H7 (cell line): Measurements from ENCODE around the gene TSN. TPM values are rescaled to one million over a fixed set of nuclear protein-coding genes. Genes with fewer than 3 reads are reported as not detected.
"Not testable (repeated sequence)": the region's sequence is repeated elsewhere in the genome, so short reads cannot be mapped to it uniquely, and the experiment has no call there.

Experiments used
- DNase-seq: peaks from one replicate; pipeline ENCODE4 v3.0.0; 2012
- H3K27me3 ChIP-seq: 2 replicates; pipeline ENCODE4 v1.6.0; 2011; ENCODE audit warnings: mild to moderate bottlenecking, low read length; ENCODE audit not compliant: control insufficient read depth, insufficient read depth
- H3K36me3 ChIP-seq: replicated peaks from 2 replicates; pipeline ENCODE4 v1.5.1; 2011; ENCODE audit warnings: low read length; ENCODE audit not compliant: control insufficient read depth, insufficient read depth
- H3K4me3 ChIP-seq: 2 replicates; pipeline ENCODE4 v1.5.1; 2011; ENCODE audit warnings: low read depth, mild to moderate bottlenecking, control low read depth, low read length, moderate library complexity; ENCODE audit not compliant: insufficient read depth
- total RNA-seq: library from RNA; depleted of rRNA; stranded (reverse); fragments of >200 nt; shearing (Covaris generic); gene quantifications from 2 replicates; pipeline ENCODE4 v1.2.3, GENCODE V29; 2014; rRNA removed

Gene TSN
- total RNA-seq, 1 experiment from 2014 or later: 77.8 TPM

DNA sequence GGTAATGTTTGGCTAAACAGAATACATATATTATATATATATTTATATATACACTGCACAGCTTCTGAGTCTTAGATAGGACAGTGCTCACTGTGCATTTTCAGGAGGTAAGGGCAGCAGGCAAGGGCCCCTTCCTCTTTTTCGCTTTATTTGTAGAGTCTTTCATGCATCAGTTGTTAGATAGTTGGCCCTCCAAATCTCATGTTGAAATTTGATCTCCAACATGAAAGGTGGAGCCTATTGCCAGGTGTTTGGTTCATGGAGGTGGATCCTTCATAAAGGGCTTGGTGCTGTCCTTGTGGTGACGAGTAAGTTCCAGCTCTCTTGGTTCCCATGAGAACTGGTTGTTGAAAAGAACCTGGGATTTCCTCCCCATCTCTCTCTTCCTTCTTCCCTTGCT, 48.1 kb downstream of the TSN start:
- Histone ChIP-seq H3K27me3 (no peaks in the 10 kb centered on the region), H3K4me3 (no peak overlapping the region), H3K36me3 (no peaks in the 10 kb centered on the region)
- no peak for DNase-seq

DNA sequence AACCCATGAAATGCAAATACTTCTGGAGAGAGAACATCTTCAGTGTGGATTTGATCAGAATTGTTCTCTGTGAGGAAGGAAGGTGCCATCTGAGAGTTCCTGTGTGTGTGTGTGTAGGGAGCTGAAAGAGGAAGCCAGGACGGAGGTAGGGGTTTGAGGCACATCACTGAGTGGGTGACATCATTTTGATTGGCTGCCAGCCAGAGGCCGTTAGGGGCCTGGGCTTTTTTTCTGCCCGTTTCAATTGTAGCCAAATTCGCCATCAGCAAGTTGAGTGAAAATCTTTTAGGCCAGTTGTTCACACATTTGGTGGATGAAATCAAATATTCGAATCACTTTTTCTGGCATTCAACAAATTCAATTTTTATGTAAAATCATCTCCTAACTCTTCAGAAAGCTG, 48.9 kb downstream of the TSN start:
- Histone ChIP-seq H3K36me3 (no peaks in the 10 kb centered on the region), H3K4me3 (no peak overlapping the region), H3K27me3 (no peaks in the 10 kb centered on the region)
- peak; percentile 69 for DNase-seq

DNA sequence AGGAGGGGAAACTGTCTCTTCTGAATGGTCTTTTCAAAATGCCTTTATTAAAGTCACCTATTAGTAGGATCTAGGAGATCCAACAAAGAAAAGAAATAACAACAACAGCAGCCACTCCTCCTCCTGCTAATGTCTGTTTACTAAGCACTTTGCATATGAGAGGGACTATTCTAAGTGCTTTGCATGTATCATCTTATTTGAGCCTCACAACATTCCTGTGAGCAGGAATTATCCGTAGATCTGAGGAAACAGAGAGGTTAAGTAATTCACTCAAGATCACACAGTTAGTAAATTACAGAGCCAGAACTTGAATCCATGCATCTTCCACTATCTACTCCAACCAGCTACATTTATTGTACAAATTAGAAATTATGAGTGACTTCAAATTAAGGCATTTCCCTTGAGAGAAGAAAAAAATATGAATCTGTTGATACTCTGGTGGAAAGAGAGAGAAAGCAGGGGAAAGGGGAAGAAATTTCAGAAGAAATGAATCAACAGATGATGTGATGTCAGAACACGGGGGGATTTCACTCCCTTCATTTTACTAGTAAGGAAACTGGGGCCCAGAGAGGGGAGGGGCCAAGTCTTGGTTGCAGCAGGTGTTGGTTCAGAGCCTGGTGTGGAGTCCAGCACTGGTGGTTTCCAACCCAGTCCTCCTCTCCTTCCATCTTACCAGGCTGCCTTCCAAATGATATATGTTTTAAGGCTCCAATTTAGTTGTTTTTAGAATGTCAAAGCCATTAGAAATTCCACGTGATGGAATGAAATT, 49.7 kb downstream of the TSN start:
- peak; percentile 46 for DNase-seq
- no peak overlapping the region for H3K4me3 ChIP-seq
- no peaks in the 10 kb centered on the region for H3K36me3 ChIP-seq
- no peaks in the 10 kb centered on the region for H3K27me3 ChIP-seq

DNA sequence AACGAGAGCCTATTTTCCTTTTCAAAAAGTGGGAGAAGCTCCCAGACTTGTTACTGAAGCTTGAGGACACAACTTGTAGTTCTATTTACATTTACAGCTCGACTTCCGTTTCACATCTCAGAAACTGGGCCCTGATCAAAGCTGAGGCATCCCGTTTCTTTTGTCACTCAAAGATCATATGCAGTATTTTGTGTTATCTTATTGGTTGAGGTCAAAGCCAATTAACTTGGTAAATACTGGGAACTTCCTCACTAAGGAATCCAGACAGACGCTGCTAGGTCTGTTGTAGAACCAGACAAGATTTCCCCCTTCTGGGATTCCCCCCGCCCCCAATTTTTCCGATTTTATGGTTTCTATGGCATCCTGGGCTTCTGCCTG, 50.3 kb downstream of the TSN start:
- no peak overlapping the region for H3K4me3 ChIP-seq
- no peaks in the 10 kb centered on the region for H3K27me3 ChIP-seq
- DNase-seq: peak; percentile 24
- H3K36me3 ChIP-seq: no peaks in the 10 kb centered on the region

DNA sequence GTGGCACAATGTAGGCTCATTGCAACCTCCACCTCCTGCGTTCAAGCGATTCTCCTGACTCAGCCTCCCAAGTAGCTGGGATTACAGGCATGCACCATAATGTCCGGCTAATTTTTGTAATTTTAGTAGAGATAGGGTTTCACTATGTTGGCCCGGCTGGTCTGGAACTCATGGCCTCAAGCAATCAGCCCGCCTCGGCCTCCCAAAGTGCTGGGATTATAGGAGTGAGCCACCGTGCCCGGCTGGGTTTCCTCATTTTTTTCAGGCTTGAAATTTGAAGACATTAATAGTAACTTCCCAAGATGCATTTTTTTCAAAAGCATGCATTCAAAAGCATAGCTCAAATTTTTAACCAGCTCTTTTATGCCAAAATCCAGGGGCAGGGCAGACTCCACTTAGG, 52.3 kb downstream of the TSN start:
- H3K36me3 ChIP-seq, DNase-seq, H3K27me3 ChIP-seq, H3K4me3 ChIP-seq: not testable (repeated sequence)

DNA sequence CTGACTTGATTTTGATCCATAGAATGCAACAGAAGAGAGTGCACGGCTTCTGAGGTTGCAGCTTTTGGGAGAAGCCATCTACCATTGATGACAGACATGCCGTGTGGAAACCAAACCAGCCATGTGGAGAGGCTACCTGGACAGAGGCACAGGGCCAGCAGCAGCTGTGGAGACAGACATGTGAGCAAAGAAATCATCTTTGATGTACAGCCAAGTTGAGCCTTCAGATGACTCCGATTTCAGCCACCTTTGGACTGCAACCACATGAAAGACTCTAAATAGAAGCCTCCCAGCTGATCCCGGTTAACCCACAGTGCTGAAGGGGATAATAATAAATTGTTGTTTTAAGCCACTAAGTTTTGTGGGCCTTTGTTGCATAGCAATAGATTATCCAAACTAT, 54.2 kb downstream of the TSN start:
- H3K27me3 ChIP-seq: no peaks in the 10 kb centered on the region
- DNase-seq: no peak
- H3K36me3 ChIP-seq: no peaks in the 10 kb centered on the region
- no peak overlapping the region for H3K4me3 ChIP-seq

DNA sequence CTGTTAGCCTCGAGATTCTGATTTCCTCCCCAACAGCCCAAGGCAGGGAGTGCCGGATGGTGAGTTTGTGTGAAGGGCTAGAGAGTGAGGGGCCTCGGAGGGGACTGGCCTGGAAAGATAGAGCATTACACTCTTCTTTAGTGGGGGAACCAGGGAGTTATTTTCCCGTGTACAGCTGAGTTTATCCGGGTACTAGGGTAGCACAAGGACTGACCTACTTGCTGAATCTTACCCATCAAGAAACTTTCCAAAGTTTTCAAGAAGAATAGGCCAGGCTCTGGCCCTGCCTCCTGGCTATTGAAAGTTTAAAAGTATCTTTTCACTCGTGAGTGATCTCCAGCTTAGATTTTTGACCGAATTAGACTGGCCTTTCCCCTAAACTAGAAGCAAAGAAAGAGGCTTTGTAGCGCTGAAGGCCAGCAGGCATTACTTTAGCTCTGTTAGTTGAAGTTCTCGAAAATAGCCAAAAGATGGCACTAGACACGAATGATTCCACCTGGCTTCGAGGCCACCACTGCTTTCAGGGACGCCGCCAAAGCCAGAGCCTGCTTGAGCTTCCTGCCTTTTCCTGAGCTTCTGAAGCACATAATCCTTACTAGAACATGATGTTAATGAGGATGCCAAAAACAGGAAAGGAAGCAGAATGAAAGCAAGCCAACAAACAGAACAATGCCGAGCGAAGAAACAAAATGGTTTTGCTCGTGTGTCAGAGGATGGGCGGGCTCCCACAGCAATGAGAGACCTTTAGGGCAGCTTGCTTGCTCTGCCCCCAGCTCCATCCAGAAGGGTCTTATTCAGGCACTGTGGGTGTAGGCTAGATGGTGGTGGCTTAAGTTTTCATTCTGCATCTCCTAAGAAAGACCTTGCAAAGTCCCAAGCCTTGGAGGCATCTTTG, 55.8 kb downstream of the TSN start:
- no peak overlapping the region for H3K4me3 ChIP-seq
- peak; percentile 70 for DNase-seq
- no peaks in the 10 kb centered on the region for H3K36me3 ChIP-seq
- no peaks in the 10 kb centered on the region for H3K27me3 ChIP-seq

DNA sequence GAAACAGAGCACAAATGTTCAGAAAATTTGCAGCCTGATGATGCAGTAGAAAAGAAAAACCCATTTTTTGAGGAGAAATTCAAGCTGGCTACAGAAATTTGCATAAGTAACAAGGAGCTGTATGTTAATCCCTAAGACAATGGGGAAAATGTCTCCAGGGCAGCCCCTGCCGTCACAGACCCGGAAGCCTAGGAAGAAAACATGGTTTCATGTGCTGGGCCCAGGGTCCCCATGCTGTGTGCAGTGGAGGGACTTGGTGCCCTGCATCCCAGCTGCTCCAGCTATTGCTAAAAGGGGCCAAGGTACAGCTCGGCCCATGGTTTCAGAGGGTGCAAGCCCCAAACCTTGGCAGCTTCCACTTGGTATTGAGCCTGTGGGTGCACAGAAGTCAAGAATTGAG, 57.6 kb downstream of the TSN start:
- H3K4me3 ChIP-seq, H3K27me3 ChIP-seq, DNase-seq, H3K36me3 ChIP-seq: not testable (repeated sequence)

DNA sequence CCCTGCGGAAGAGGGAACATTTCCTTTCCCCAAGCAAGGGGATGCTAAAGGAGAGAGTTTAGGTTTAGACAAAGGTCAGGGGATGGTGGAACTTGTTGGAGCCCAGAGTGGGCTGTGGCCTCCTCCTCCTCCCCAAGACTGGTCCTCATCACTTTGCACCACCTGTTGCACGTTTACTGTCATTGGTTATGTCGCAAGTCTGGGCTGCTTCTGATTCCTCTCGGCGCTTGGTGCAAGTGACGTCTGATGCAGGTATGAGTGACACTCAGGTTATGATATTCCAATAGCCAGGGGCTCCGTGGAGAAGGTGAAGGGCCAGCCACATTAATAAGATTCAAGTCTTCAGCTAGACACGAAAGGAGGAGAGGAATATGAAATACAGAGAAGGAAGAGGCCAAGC, 59.8 kb downstream of the TSN start:
- no peak overlapping the region for H3K4me3 ChIP-seq
- no peaks in the 10 kb centered on the region for H3K27me3 ChIP-seq
- no peak for DNase-seq
- H3K36me3 ChIP-seq: no peaks in the 10 kb centered on the region

DNA sequence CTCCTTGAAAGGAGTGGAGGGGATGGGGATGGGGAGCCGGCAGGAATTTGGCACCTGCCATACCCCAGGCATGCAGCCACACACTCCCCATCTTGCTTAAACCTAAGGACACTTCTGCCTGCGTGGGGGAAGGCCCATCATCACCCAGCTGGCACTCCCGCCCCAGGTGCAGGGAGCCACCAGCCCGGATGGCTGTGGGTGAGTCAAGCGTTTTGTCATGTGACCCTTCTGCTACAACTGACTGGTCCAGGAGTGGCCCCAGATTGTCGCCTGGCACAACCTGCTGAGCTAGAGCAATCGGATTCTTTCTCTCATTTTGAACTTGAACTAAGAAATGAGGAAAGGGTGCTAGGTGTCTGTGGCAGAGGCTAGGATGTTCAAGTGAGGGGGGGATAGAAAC, 61.3 kb downstream of the TSN start:
- Histone ChIP-seq H3K36me3 (no peaks in the 10 kb centered on the region), H3K4me3 (no peak overlapping the region), H3K27me3 (no peaks in the 10 kb centered on the region)
- DNase-seq: no peak

DNA sequence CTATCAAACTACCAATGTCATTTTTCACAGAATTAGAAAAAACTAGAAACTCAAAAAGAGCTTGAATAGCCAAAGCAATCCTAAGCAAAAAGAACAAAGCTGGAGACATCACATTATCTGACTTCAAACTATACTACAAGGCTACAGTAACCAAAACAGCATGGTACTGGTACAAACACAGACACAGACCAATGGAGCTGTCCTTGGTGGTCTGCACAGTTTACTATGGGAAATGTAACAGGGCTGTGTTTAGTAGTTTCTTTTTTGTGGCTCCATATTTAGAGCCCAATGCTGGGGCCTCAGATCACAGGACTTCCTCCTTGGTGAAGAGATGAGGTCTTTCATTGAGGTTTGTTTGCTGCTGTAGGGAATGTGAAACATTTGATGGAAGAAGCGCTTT, 61.9 kb downstream of the TSN start:
- H3K36me3 ChIP-seq, DNase-seq, H3K4me3 ChIP-seq, H3K27me3 ChIP-seq: not testable (repeated sequence)

Other genes with a start within 250 kb of the TSN start
- under 0.01 TPM in 1 of 2 replicates, not detected in the other for gene RNU4ATAC, start 224.8 kb upstream of the TSN start, total RNA-seq
- 22.9 and 33.1 TPM in 2 replicates for gene CLASP1, start 106.2 kb upstream of the TSN start, total RNA-seq
- gene NIFK, start 18.8 kb upstream of the TSN start, total RNA-seq: 84.7 and 84.8 TPM in 2 replicates